ENCODE data around the gene AFG3L2.
A peak's percentile ranks its signal among the peaks of the same experiment; 100 is the strongest.

Gene AFG3L2

DNA sequence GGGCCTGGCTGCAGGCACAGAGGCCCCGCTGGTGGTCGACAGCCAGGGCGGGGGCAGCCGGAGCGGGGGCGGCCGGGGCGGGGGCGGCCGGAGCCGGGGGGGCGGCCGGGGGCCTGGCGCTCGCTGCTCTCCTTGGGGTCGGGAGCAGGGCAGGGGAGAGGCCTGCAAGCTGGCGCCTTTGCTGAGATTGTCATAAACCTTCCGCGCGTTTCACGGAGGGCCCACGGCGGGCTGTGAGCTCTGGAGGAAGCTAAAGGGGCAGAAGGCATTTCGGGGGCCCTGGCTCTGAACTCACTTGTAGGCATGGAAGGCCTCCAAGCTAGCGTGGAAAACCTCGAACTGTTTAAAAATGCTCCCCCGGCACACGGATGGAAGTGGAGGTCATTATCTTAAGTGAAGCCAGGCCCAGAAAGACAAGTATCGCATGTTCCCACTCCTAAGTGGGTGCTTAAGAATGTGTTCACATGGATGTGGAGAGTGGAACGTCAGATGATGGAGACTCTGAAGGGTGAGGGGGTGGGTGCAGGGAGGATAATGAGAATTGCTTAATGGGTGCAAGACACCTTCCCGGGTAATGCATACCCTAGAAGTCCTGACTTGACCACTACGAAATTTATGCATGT lies 31.3 kb upstream of the AFG3L2 start:
- H3K27ac Mint-ChIP-seq: no peak overlapping the region

DNA sequence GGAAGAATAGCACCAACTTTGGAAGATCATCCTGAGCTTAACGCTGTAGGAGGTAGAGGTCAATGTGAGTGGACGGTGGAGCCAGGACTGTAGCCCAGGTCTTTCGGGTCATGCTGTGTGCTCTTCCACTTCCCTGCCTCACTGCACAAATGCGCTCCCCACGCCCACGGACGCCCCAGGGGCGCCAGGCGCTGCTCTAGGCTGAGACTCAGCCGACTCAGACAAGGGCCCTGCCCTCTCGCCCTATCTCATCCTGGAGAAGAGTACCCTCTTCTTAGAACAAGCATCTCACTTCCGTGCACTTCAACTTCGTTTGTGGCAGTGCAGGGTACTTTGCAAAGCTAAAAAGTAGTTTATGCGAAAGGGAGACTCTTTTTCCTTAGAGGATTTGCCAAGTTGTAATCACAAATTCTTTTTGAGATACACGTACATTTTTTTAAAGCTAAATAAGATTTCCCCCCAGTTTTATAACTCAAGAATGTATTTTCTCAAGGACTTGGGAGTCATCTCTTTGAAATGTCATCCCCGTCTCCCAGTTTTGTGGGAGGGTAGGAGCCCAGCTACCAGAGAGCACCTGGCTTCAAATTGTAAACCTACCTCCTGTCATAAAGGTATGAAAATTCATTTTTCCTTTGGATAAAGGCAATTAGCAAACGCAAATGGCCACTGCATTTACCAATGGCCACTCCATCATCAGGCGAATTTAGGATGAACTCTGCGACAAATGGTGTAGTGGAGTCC lies 29.5 kb upstream of the AFG3L2 start:
- Mint-ChIP-seq H3K4me1 (ENCODE audit: low read depth in 2 of 2) (peaks cover 4 to 10% of the 10 kb centered on the region in 2 donors), H3K27ac (peak overlapping the region in 1 of 2 donors; percentile 71), H3K27me3 (peaks cover 25 to 29% of the 10 kb centered on the region in 2 donors), H3K9me3 (no peaks in the 10 kb centered on the region), H3K36me3 (ENCODE audit: insufficient read depth) (peaks cover 7% of the 10 kb centered on the region), H3K4me3 (peak overlapping the region; percentile 84)
- ATAC-seq (replicated peaks) (no peak), DNase-seq (no peak)

More for the DNA sequence above, 31.3 kb upstream of the AFG3L2 start:
- Mint-ChIP-seq H3K27me3 (peaks cover 7 to 13% of the 10 kb centered on the region in 2 donors), H3K36me3 (ENCODE audit: insufficient read depth) (peaks cover 7% of the 10 kb centered on the region), H3K4me1 (ENCODE audit: low read depth in 2 of 2) (peaks cover 4 to 10% of the 10 kb centered on the region in 2 donors), H3K4me3 (peak overlapping the region; percentile 59 to 84), H3K9me3 (no peaks in the 10 kb centered on the region)
- DNase-seq (peak in 1 of 3 experiments; percentile 17), ATAC-seq (replicated peaks) (peak; percentile 6)

DNA sequence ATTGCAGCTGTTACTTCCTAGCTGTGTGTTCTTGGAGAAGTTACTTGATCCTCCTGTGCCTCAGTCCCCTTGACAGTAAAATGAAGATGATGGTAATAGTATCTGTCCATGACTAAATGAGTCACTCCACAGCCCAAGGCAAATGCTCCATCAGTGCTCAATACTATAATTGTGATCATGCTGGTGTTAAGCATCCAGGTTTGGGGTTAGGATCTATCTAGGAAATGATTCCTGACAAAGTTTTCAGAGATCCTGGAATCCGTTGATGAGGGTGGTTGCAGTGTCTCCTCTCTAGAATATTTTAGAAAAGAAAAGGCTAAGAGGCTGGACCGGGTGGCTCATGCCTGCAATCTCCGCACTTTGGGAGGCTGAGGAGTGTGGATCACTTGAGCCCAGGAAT lies 28.0 kb upstream of the AFG3L2 start:
- no peak for ATAC-seq (replicated peaks)
- peaks cover 29 to 34% of the 10 kb centered on the region in 2 donors for H3K27me3 Mint-ChIP-seq
- no peak for DNase-seq
- peaks cover 4 to 10% of the 10 kb centered on the region in 2 donors for H3K4me1 Mint-ChIP-seq (ENCODE audit: low read depth in 2 of 2)
- no peaks in the 10 kb centered on the region for H3K9me3 Mint-ChIP-seq
- H3K36me3 Mint-ChIP-seq (ENCODE audit: insufficient read depth): peaks cover 7% of the 10 kb centered on the region
- peak overlapping the region in 1 of 2 donors; percentile 36 for H3K4me3 Mint-ChIP-seq
- H3K27ac Mint-ChIP-seq: no peak overlapping the region

DNA sequence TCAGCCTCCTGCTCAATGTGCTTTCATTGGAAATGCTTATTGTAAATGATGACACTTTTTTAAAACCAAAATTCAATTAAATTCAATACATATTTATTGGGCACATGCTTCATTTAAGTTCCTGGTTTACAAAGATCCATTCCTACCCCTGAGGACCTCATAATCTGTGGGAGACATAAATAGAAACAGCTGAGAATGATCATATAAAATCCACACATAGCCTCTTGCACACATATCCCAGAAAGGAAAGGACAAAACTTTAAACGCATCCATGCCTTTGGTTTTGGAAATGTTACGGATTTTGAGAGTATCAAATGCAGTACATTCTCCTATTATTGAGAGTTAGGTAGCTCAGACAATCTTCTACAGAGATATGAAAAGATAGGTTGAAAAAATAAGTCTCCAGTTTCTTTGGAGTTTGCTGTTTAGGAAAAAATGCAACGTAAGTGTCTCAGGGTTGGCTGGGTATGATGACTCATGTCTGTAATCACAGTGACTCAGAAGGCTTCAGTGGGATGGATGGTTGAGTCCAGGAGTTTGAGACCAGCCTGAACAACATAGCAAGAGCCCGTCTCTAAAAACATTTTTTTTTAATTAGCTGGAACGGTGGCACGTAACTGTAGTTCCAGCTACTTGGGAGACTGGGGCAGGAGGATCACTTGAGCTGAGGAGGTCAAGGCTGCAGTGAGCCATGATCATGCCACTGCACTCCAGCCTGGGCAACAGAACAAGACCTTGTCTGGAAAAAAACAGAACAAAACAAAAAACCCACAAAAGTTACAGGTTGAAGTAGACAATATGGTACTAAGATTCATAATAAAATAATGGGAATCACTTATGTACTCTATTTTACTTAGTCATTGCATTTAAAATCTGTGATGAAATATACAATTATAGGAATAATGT lies 26.8 kb upstream of the AFG3L2 start:
- Mint-ChIP-seq H3K4me1 (ENCODE audit: low read depth in 2 of 2) (peaks cover 4 to 10% of the 10 kb centered on the region in 2 donors), H3K9me3 (no peaks in the 10 kb centered on the region), H3K4me3 (no peak overlapping the region), H3K27ac (no peak overlapping the region), H3K36me3 (ENCODE audit: insufficient read depth) (peaks cover 7% of the 10 kb centered on the region), H3K27me3 (peaks cover 36 to 45% of the 10 kb centered on the region in 2 donors)
- ATAC-seq (replicated peaks) (no peak), DNase-seq (no peak)

DNA sequence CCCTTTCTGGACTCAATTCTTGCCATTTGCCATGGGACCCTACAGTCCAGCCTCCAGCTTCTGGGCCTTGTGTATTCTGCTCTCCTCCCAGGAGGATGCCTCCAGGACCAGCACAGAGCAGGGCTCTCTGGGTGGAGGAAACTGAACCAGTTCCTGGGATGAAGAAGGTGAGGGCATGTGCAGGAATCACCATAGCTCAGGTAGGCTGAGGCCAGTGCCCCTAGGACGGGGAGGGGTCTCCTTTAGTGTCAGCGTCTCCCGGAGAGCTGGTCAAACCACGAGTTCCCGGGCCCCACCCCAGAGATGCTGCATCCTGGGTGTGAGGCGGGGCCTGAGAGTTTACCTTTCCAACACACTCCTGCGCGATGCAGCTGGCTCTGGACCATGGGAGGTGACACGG lies 24.9 kb upstream of the AFG3L2 start:
- H3K4me3 Mint-ChIP-seq: no peak overlapping the region
- no peak overlapping the region for H3K27ac Mint-ChIP-seq
- H3K4me1 Mint-ChIP-seq (ENCODE audit: low read depth in 2 of 2): peaks cover 0 to 7% of the 10 kb centered on the region in 2 donors
- DNase-seq (no peak), ATAC-seq (replicated peaks) (no peak)
- H3K36me3 Mint-ChIP-seq (ENCODE audit: insufficient read depth): peaks cover 2% of the 10 kb centered on the region
- H3K9me3 Mint-ChIP-seq: no peaks in the 10 kb centered on the region
- H3K27me3 Mint-ChIP-seq: peaks cover 49 to 61% of the 10 kb centered on the region in 2 donors

DNA sequence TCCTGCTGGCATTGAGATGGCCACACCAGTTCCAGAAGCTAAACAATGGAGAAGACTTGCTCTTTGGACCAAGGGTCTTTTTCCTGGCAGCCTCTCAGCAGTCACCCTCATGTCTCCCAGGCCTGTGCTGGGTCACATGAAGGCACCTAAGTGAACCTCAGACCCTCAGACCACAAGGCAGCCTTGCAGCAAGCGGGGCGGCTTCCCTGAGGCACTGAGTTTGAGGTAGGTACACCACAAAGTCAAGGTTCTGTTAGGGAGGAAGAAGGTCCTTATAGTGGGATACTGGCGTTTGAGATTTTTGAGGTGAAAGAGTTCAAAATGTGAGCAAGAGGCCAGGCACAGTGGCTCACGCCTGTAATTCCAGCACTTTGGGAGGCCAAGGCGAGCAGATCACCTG lies 22.2 kb upstream of the AFG3L2 start:
- Mint-ChIP-seq H3K27me3 (peaks cover 53 to 74% of the 10 kb centered on the region in 2 donors), H3K36me3 (ENCODE audit: insufficient read depth) (no peaks in the 10 kb centered on the region), H3K9me3 (no peaks in the 10 kb centered on the region), H3K4me3 (no peak overlapping the region), H3K4me1 (ENCODE audit: low read depth in 2 of 2) (no peaks in the 10 kb centered on the region), H3K27ac (no peak overlapping the region)
- ATAC-seq (replicated peaks) (no peak), DNase-seq (no peak)

DNA sequence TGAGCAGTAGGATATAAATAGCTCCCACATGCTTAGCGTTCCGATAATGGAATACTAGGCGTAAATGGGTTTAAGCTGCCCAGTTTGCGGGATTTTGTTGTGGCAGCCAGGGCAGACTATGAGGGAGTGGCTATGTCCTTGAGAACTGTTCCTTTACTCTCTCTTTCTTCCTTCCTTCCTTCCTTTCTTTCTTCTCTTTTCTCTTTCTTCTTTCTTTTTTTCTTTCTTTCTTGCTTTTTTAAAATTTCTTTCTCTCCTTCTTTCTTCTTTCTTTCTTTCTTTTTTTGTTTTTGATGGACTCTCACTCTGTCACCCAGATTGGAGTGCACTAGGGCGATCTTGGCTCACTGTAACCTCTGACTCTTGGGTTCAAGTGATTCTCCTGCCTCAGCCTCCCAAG lies 21.6 kb upstream of the AFG3L2 start:
- peaks cover 52 to 70% of the 10 kb centered on the region in 2 donors for H3K27me3 Mint-ChIP-seq
- no peaks in the 10 kb centered on the region for H3K9me3 Mint-ChIP-seq
- DNase-seq (no peak), ATAC-seq (replicated peaks) (no peak)
- H3K4me1 Mint-ChIP-seq (ENCODE audit: low read depth in 2 of 2): no peaks in the 10 kb centered on the region
- no peaks in the 10 kb centered on the region for H3K36me3 Mint-ChIP-seq (ENCODE audit: insufficient read depth)
- H3K27ac Mint-ChIP-seq: no peak overlapping the region
- no peak overlapping the region for H3K4me3 Mint-ChIP-seq

DNA sequence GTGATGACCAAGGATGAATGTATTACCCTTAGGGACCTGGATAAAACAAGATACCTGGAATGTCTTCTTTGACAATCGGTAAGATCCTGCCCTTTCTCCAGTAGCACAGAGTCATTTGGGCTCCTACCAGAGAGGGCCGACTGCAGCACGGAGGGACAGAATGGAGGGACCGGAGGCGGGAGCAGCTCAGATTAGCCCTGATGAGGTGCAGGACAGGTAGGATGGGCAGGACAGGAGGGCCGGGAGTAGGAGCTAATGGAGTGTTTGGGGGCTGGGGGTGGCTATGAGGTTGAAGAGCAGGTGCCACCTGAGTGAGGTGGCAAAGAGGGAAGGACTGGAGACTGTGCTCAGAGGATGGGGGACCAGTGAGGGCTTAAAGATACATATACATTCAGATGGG lies 20.8 kb upstream of the AFG3L2 start:
- DNase-seq (no peak), ATAC-seq (replicated peaks) (no peak)
- H3K27ac Mint-ChIP-seq: no peak overlapping the region
- H3K27me3 Mint-ChIP-seq: peaks cover 46 to 61% of the 10 kb centered on the region in 2 donors
- no peaks in the 10 kb centered on the region for H3K9me3 Mint-ChIP-seq
- no peak overlapping the region for H3K4me3 Mint-ChIP-seq
- H3K4me1 Mint-ChIP-seq (ENCODE audit: low read depth in 2 of 2): no peaks in the 10 kb centered on the region
- no peaks in the 10 kb centered on the region for H3K36me3 Mint-ChIP-seq (ENCODE audit: insufficient read depth)

DNA sequence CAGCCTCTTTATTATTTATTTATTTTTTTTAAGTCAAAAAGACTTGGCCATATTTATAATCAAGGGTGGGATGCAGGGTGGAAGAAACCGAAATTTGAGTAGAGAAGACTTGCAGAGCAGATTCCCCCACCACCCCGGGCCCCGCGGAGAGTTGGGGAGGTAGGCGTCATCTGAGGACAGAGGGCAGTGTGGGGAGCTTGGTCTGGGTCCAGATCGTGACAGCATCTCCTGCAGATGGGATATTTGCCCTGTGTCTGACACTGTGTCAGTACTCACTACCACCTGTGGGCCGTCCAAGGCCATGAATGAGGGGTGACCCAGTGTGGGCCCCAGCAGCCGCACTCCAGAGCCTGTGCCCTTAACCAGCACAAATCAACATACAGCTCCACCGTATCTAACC lies 20.2 kb upstream of the AFG3L2 start:
- no peaks in the 10 kb centered on the region for H3K36me3 Mint-ChIP-seq (ENCODE audit: insufficient read depth)
- no peak for DNase-seq
- H3K27ac Mint-ChIP-seq: no peak overlapping the region
- H3K9me3 Mint-ChIP-seq: no peaks in the 10 kb centered on the region
- peaks cover 40 to 56% of the 10 kb centered on the region in 2 donors for H3K27me3 Mint-ChIP-seq
- H3K4me1 Mint-ChIP-seq (ENCODE audit: low read depth in 2 of 2): no peaks in the 10 kb centered on the region
- no peak for ATAC-seq (replicated peaks)
- H3K4me3 Mint-ChIP-seq: no peak overlapping the region

DNA sequence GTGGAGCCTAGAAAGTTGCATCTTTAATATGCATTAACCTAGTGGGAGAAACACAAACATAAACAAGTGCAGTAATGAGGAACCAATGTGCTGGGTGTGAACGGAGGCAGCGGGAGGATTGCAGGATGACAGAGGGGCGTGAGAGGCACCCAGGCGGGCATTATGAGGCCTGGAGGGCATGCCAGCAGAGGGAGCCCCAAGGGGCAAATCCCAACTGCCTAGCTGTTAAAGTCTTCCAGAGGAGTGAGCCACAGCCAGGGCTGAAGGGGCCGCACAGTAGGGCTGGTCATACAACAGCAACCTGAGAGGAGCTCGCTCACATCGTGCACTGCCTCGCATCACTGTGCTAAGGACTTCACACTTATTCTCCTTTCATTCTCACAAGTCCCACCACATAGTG lies 17.4 kb upstream of the AFG3L2 start:
- ATAC-seq (replicated peaks) (no peak), DNase-seq (no peak)
- Mint-ChIP-seq H3K27ac (no peak overlapping the region), H3K27me3 (peaks cover 32 to 34% of the 10 kb centered on the region in 2 donors), H3K36me3 (ENCODE audit: insufficient read depth) (no peaks in the 10 kb centered on the region), H3K9me3 (no peaks in the 10 kb centered on the region), H3K4me1 (ENCODE audit: low read depth in 2 of 2) (no peaks in the 10 kb centered on the region), H3K4me3 (no peak overlapping the region)

DNA sequence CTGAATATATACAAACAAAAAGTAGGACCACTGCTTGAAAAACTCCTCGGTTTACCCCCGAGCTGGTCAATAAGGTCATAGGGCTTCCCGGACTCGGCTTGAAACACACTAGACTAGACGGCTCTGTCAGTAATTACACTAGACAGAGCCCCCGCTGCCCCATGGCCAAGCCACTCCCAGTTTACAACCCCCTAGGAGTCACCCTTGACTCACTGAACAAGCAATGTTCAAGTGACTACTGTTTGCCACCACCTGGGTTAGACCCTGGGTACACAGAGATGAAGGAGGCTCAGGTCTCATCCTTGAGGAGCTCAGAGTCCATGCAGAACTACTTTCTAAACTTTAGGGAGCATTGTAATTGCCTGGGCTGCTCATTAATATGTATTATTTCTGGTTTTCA lies 17.0 kb upstream of the AFG3L2 start:
- no peaks in the 10 kb centered on the region for H3K36me3 Mint-ChIP-seq (ENCODE audit: insufficient read depth)
- no peak for ATAC-seq (replicated peaks)
- H3K27me3 Mint-ChIP-seq: peaks cover 28 to 29% of the 10 kb centered on the region in 2 donors
- H3K27ac Mint-ChIP-seq: no peak overlapping the region
- H3K9me3 Mint-ChIP-seq: no peaks in the 10 kb centered on the region
- H3K4me3 Mint-ChIP-seq: no peak overlapping the region
- no peak for DNase-seq
- no peaks in the 10 kb centered on the region for H3K4me1 Mint-ChIP-seq (ENCODE audit: low read depth in 2 of 2)

DNA sequence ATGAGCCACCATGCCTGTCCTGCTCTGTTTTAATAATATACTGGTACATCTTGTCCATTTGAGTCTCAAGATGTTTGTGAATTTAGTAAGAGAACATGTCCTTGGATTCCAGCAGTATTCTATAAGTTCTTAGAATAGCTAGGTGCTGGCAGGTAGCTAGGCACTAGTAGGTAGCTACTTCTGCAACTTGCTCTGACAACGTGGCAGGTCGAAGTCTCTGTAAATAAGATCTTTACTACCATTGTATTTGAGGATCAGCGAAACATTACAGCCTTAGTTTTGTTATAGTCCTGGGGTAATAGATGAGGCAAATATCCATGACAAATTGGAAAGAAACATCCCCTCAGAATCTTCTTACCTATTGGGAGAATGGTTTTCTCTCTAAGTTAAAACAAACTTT lies 16.5 kb upstream of the AFG3L2 start:
- H3K4me1 Mint-ChIP-seq (ENCODE audit: low read depth in 2 of 2): no peaks in the 10 kb centered on the region
- peaks cover 24 to 29% of the 10 kb centered on the region in 2 donors for H3K27me3 Mint-ChIP-seq
- H3K27ac Mint-ChIP-seq: no peak overlapping the region
- ATAC-seq (replicated peaks): no peak
- H3K36me3 Mint-ChIP-seq (ENCODE audit: insufficient read depth): no peaks in the 10 kb centered on the region
- no peaks in the 10 kb centered on the region for H3K9me3 Mint-ChIP-seq
- no peak overlapping the region for H3K4me3 Mint-ChIP-seq
- DNase-seq: no peak

DNA sequence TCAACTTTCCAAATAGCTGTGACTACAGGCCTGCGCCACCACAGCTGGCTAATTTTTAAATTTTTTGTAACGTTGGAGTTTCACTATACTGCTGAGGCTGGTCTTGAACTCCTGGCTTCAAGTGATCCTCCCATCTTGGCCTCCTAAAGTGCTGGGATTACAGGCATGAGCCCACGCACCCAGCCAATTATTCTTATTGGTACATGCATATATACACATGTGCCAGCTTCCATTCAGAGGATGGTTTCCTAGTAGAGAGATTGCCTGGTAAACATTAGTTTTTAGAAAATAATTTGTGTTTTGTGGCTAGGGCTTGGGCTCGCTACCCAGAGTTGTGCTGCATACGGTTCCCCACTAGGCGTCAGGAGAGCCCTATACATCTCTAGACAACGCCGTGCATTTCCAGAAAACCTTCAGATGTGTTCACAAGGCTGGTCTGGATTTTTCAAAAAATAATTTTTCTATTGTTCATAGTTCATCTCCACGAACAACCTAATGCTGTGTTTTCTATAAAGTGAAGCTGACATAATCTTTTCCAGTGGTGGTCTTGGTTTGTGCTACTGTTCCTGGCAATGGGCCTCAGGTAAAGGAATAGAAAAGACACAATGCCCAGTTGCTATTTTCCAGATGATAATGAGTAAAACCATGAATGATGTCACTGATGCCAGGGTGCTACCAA lies 14.6 kb upstream of the AFG3L2 start:
- H3K36me3 Mint-ChIP-seq (ENCODE audit: insufficient read depth): no peaks in the 10 kb centered on the region
- ATAC-seq (replicated peaks): peak; percentile 98
- H3K9me3 Mint-ChIP-seq: no peaks in the 10 kb centered on the region
- no peak overlapping the region for H3K4me3 Mint-ChIP-seq
- no peaks in the 10 kb centered on the region for H3K4me1 Mint-ChIP-seq (ENCODE audit: low read depth in 2 of 2)
- H3K27me3 Mint-ChIP-seq: peaks cover 13% of the 10 kb centered on the region in 2 donors
- DNase-seq: peak; percentile 35 to 49 (median 48)
- H3K27ac Mint-ChIP-seq: no peak overlapping the region

All from effector memory CD8-positive, alpha-beta T cell (primary cell).